ENCODE results near the gene LSM12. TPM values are rescaled to one million over a fixed set of nuclear protein-coding genes. Genes with fewer than 3 reads are reported as not detected.

Gene LSM12
- total RNA-seq, 1 experiment from 2014 or later, result 128 TPM

GRCh38 chr17:43984521-43984920 is 82.0 kb downstream of the LSM12 start:
- H4K5ac ChIP-seq (ENCODE audit: insufficient read length, low read depth, low read length), result no peak overlapping the region
- no peak for TF ChIP-seq CTCF (conservative IDR thresholded peaks at IDR 0.05)
- H3K4ac ChIP-seq (ENCODE audit: low read depth, low read length), result no peak overlapping the region
- H2AFZ ChIP-seq (ENCODE audit: low read length), result peak overlapping the region; percentile 69
- no peaks in the 10 kb centered on the region for H3K79me2 ChIP-seq (ENCODE audit: insufficient read depth, low read length)
- peak; percentile 66 for DNase-seq
- peaks cover 3% of the 10 kb centered on the region; the same call in 1 of the 2 replicates for H3K27me3 ChIP-seq (ENCODE audit: insufficient read depth, low read length)
- no peak overlapping the region for H3K14ac ChIP-seq (ENCODE audit: insufficient read depth, low read length)
- no peak overlapping the region for H3K27ac ChIP-seq (ENCODE audit: insufficient read length, low read depth, low read length)
- H2BK12ac ChIP-seq (ENCODE audit: insufficient read length, low read depth, low read length), result no peak overlapping the region
- H2BK15ac ChIP-seq (ENCODE audit: low read depth, low read length), result no peak overlapping the region
- Mint-ChIP-seq H3K27ac (no peak overlapping the region), H3K4me1 (peaks cover 11 to 22% of the 10 kb centered on the region in 2 experiments), H3K36me3 (ENCODE audit: insufficient read depth in 1 of 3, low read depth in 3 of 3) (no peaks in the 10 kb centered on the region; a peak in 1 of 7 replicates), H3K27me3 (ENCODE audit: low read depth) (peaks cover 45% of the 10 kb centered on the region), H3K4me3 (peak overlapping the region; percentile 73 to 77), H3K9me3 (no peaks in the 10 kb centered on the region)
- H3K23ac ChIP-seq (ENCODE audit: insufficient read length, low read depth, low read length), result no peak overlapping the region
- no peaks in the 10 kb centered on the region; the same call in 1 of the 2 replicates for H3K4me1 ChIP-seq (ENCODE audit: insufficient read depth, low read length)
- peaks cover 5% of the 10 kb centered on the region for H3K23me2 ChIP-seq (ENCODE audit: insufficient read length, low read depth, low read length, poor library complexity, severe bottlenecking)
- H3T11ph ChIP-seq (ENCODE audit: low read length), result no peak overlapping the region
- H4K91ac ChIP-seq (ENCODE audit: insufficient read length, low read depth, low read length), result no peak overlapping the region
- peak overlapping the region; percentile 35 for H3K4me2 ChIP-seq (ENCODE audit: insufficient read depth, insufficient read length, low read length)
- no peak overlapping the region for H2BK20ac ChIP-seq (ENCODE audit: low read depth, low read length, poor library complexity, severe bottlenecking)
- no peak overlapping the region for H2AK5ac ChIP-seq (ENCODE audit: insufficient read length, low read length)
- H3K18ac ChIP-seq (ENCODE audit: insufficient read length, low read depth, low read length), result no peak overlapping the region
- H3K9ac ChIP-seq (ENCODE audit: extremely low read depth, insufficient read length, low read length), result no peak overlapping the region
- no peak overlapping the region for H4K8ac ChIP-seq (replicated peaks; ENCODE audit: insufficient read length, low read depth, low read length)
- no peak overlapping the region for H2BK5ac ChIP-seq (ENCODE audit: insufficient read length, low read length)
- WGBS (ENCODE audit: extremely low coverage, insufficient read length, low lambda C conversion rate), result no CpG with 5 or more reads among the region's 8 CpGs
- no peak overlapping the region for H2BK120ac ChIP-seq (ENCODE audit: low read depth, low read length, poor library complexity, severe bottlenecking)
- no peaks in the 10 kb centered on the region for H3K79me1 ChIP-seq (ENCODE audit: insufficient read depth, low read depth, low read length, poor library complexity, severe bottlenecking)
- H3K56ac ChIP-seq (ENCODE audit: insufficient read length, low read depth, low read length), result no peak overlapping the region
- no peaks in the 10 kb centered on the region for H4K20me1 ChIP-seq (ENCODE audit: control insufficient read depth, insufficient read depth, insufficient read length)
- no peaks in the 10 kb centered on the region for H3K9me3 ChIP-seq (ENCODE audit: control insufficient read depth, low read depth, low read length)

Other genes with a start within 250 kb of the LSM12 start
- 5.7 and 6.9 TPM in 2 replicates for gene MPP3, start 233.5 kb downstream of the LSM12 start, total RNA-seq (2021)
- not detected in 2 replicates for gene CD300LG, start 219.5 kb downstream of the LSM12 start, total RNA-seq (2021)
- gene MPP2, start 159.1 kb downstream of the LSM12 start, total RNA-seq (2021), result 16.3 and 17.9 TPM in 2 replicates
- gene PPY, start 124.2 kb downstream of the LSM12 start, total RNA-seq (2021), result 0.59 TPM in 1 of 2 replicates, not detected in the other
- gene PYY, start 112.7 kb downstream of the LSM12 start, total RNA-seq (2021), result 1.7 and 2.0 TPM in 2 replicates
- 3.7 and 4.1 TPM in 2 replicates for gene NAGS, start 62.0 kb downstream of the LSM12 start, total RNA-seq (2021)
- gene TMEM101, start 51.7 kb downstream of the LSM12 start, total RNA-seq (2021), result 18.6 and 21.1 TPM in 2 replicates
- 105 and 109 TPM in 2 replicates for gene G6PC3, start 4.1 kb upstream of the LSM12 start, total RNA-seq (2021)
- gene HDAC5, start 57.0 kb upstream of the LSM12 start, total RNA-seq (2021), result 39.5 and 41.3 TPM in 2 replicates
- gene HROB, start 75.3 kb upstream of the LSM12 start, total RNA-seq (2021), result 23.3 and 24.1 TPM in 2 replicates
- gene ASB16, start 104.0 kb upstream of the LSM12 start, total RNA-seq (2021), result 0.31 and 0.90 TPM in 2 replicates
- 20.6 and 22.9 TPM in 2 replicates for gene TMUB2, start 120.3 kb upstream of the LSM12 start, total RNA-seq (2021)
- 125 and 134 TPM in 2 replicates for gene ATXN7L3, start 133.2 kb upstream of the LSM12 start, total RNA-seq (2021)
- gene UBTF, start 153.0 kb upstream of the LSM12 start, total RNA-seq (2021), result 151 and 164 TPM in 2 replicates
- gene SLC4A1, start 201.5 kb upstream of the LSM12 start, total RNA-seq (2021), result 0.13 TPM in 1 of 2 replicates, not detected in the other
- gene RUNDC3A, start 241.9 kb upstream of the LSM12 start, total RNA-seq (2021), result 2.2 and 3.8 TPM in 2 replicates

All from H9 (cell line).